Measurements from ENCODE around the gene CPT1C. TPM values are rescaled to one million over a fixed set of nuclear protein-coding genes. Genes with fewer than 3 reads are reported as not detected.

CPT1C gene
- polyA plus RNA-seq, 1 donor (not counting 4 experiments of a cell fraction or from before 2014, with no cell fraction given): 0.41 TPM

DNA sequence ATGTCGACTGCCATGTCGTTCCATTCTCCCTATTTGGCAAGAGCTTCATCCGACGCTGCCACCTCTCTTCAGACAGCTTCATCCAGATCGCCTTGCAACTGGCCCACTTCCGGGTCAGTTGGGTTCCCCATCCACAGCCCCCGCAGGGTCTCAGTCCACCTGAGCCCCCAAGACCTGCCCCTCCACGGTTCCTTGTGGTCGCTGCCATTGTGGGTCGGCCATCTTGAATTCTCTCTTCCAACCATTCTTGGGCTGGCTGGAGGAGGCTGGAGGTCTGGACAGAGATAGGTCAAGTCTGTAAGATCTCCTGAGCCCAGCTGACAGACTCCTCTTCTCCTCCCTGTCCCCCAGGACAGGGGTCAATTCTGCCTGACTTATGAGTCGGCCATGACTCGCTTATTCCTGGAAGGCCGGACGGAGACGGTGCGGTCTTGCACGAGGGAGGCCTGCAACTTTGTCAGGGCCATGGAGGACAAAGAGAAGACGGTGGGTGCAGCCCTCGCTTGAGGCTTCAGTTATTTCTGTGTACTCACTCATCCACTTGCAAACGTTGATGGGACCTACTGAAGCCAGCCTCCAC is 19.5 kb downstream of the CPT1C start:
- no peak for DNase-seq (ENCODE audit: low read depth, low spot score)
- no peaks in the 10 kb centered on the region for H4K20me1 ChIP-seq (ENCODE audit: control insufficient read depth, extremely low read depth, insufficient read depth, low read length)
- H3K36me3 ChIP-seq (ENCODE audit: control insufficient read depth in 2 of 2, extremely low read depth in 1 of 2, insufficient read depth in 2 of 2, low read length in 2 of 2): no peaks in the 10 kb centered on the region
- no peaks in the 10 kb centered on the region for H3K9me3 ChIP-seq (ENCODE audit: control insufficient read depth, low read depth, low read length)
- no peak overlapping the region for H3K9ac ChIP-seq (ENCODE audit: control insufficient read depth, extremely low read depth, insufficient read depth, low read length)
- H3K27me3 ChIP-seq (ENCODE audit: control insufficient read depth, extremely low read depth, insufficient read depth, low read length): no peaks in the 10 kb centered on the region
- H3K9me1 ChIP-seq (ENCODE audit: control insufficient read depth, extremely low read depth, insufficient read depth, low read length): no peaks in the 10 kb centered on the region
- H2AFZ ChIP-seq (ENCODE audit: control insufficient read depth, low read length): no peak overlapping the region
- H3K4me1 ChIP-seq (ENCODE audit: control insufficient read depth, extremely low read depth, insufficient read depth, low read length): no peaks in the 10 kb centered on the region
- dilution Hi-C loops (cut with MboI; ENCODE audit: extremely low pct_ligation_motif_present, low sequenced_read_pairs): no loop called here
- no peak for TF ChIP-seq EZH2 (IDR thresholded peaks at IDR 0.05; ENCODE audit: low read length)
- TF ChIP-seq, protein P1, sequence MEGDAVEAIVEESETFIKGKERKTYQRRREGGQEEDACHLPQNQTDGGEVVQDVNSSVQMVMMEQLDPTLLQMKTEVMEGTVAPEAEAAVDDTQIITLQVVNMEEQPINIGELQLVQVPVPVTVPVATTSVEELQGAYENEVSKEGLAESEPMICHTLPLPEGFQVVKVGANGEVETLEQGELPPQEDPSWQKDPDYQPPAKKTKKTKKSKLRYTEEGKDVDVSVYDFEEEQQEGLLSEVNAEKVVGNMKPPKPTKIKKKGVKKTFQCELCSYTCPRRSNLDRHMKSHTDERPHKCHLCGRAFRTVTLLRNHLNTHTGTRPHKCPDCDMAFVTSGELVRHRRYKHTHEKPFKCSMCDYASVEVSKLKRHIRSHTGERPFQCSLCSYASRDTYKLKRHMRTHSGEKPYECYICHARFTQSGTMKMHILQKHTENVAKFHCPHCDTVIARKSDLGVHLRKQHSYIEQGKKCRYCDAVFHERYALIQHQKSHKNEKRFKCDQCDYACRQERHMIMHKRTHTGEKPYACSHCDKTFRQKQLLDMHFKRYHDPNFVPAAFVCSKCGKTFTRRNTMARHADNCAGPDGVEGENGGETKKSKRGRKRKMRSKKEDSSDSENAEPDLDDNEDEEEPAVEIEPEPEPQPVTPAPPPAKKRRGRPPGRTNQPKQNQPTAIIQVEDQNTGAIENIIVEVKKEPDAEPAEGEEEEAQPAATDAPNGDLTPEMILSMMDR (optimal IDR thresholded peaks at IDR 0.05 in 1 of 3, IDR thresholded peaks at IDR 0.05 in 1 of 3, conservative IDR thresholded peaks at IDR 0.05 in 1 of 3; ENCODE audit: extremely low read depth in 1 of 3, insufficient read depth in 2 of 3, low read length in 3 of 3): no peak
- H3K4me2 ChIP-seq (ENCODE audit: control insufficient read depth, extremely low read depth, insufficient read depth, low read depth, low read length): no peak overlapping the region
- no peaks in the 10 kb centered on the region for H3K79me2 ChIP-seq (ENCODE audit: control insufficient read depth, insufficient read depth, low read length)
- no peak overlapping the region for H3K4me3 ChIP-seq (ENCODE audit: control insufficient read depth in 2 of 3, extremely low read depth in 1 of 3, insufficient read depth in 2 of 3, low read depth in 1 of 3, low read length in 3 of 3)
- no peak overlapping the region for H3K27ac ChIP-seq (ENCODE audit: control insufficient read depth, insufficient read depth, low read length)
- FAIRE-seq: no peak

GRCh38 chr19:49712397-49712859 is 21.5 kb downstream of the CPT1C start:
- Histone ChIP-seq H3K4me3 (ENCODE audit: control insufficient read depth in 2 of 3, extremely low read depth in 1 of 3, insufficient read depth in 2 of 3, low read depth in 1 of 3, low read length in 3 of 3) (no peak overlapping the region), H3K79me2 (ENCODE audit: control insufficient read depth, insufficient read depth, low read length) (no peaks in the 10 kb centered on the region), H2AFZ (ENCODE audit: control insufficient read depth, low read length) (no peak overlapping the region), H3K4me2 (ENCODE audit: control insufficient read depth, extremely low read depth, insufficient read depth, low read depth, low read length) (no peak overlapping the region), H4K20me1 (ENCODE audit: control insufficient read depth, extremely low read depth, insufficient read depth, low read length) (no peaks in the 10 kb centered on the region), H3K9ac (ENCODE audit: control insufficient read depth, extremely low read depth, insufficient read depth, low read length) (no peak overlapping the region), H3K27ac (ENCODE audit: control insufficient read depth, insufficient read depth, low read length) (no peak overlapping the region), H3K9me3 (ENCODE audit: control insufficient read depth, low read depth, low read length) (no peaks in the 10 kb centered on the region), H3K9me1 (ENCODE audit: control insufficient read depth, extremely low read depth, insufficient read depth, low read length) (no peaks in the 10 kb centered on the region), H3K36me3 (ENCODE audit: control insufficient read depth in 2 of 2, extremely low read depth in 1 of 2, insufficient read depth in 2 of 2, low read length in 2 of 2) (no peaks in the 10 kb centered on the region), H3K27me3 (ENCODE audit: control insufficient read depth, extremely low read depth, insufficient read depth, low read length) (no peaks in the 10 kb centered on the region), H3K4me1 (ENCODE audit: control insufficient read depth, extremely low read depth, insufficient read depth, low read length) (no peaks in the 10 kb centered on the region)
- FAIRE-seq: no peak
- dilution Hi-C loops (cut with MboI; ENCODE audit: extremely low pct_ligation_motif_present, low sequenced_read_pairs): no loop called here
- TF ChIP-seq, protein P1 (optimal IDR thresholded peaks at IDR 0.05 in 1 of 3, IDR thresholded peaks at IDR 0.05 in 1 of 3, conservative IDR thresholded peaks at IDR 0.05 in 1 of 3; ENCODE audit: extremely low read depth in 1 of 3, insufficient read depth in 2 of 3, low read length in 3 of 3): no peak
- TF ChIP-seq EZH2 (IDR thresholded peaks at IDR 0.05; ENCODE audit: low read length): no peak
- DNase-seq (ENCODE audit: low read depth, low spot score): no peak

Measured in keratinocyte (primary cell).